Peyer's patch (tissue), 4 donors: ENCODE results near the gene EBNA1BP2. TPM values are rescaled to one million over a fixed set of nuclear protein-coding genes. Genes with fewer than 3 reads are reported as not detected.

Source experiments
- DNase-seq, 3 donors: peaks; one replicate each; pipeline ENCODE4 v3.0.0-alpha.2; 2017 to 2019
- H3K27ac ChIP-seq, 4 donors: fragments of 200-600 bp; sonication (generic); one replicate each; pipeline ENCODE4 v1.5.1; 2016 to 2019
- H3K27me3 ChIP-seq, 2 donors: fragments of 200-600 bp; sonication (generic); one replicate each; pipeline ENCODE4 v1.5.1; 2019
- H3K36me3 ChIP-seq, 3 donors: fragments of 200-600 bp; sonication (generic); one replicate each; pipeline ENCODE4 v1.5.1; 2016 to 2019
- H3K4me1 ChIP-seq, 4 donors: fragments of 200-600 bp; sonication (generic); one replicate each; pipeline ENCODE4 v1.5.1; 2016 to 2019
- H3K4me3 ChIP-seq, 4 donors: fragments of 200-600 bp; sonication (generic); 1 replicate in 3 of 4; 2 replicates in 1 of 4; pipeline ENCODE4 v1.5.1; 2016 to 2019; ENCODE audit warnings: mild to moderate bottlenecking in 1 of 4
- H3K9me3 ChIP-seq, 4 donors: fragments of 200-600 bp; sonication (generic); one replicate each; pipeline ENCODE4 v1.5.1; 2016 to 2019; ENCODE audit warnings: mild to moderate bottlenecking in 1 of 4
- POLR2A ChIP-seq, 2 donors: fragments of 450-650 bp; IDR thresholded peaks; one replicate each; pipeline ENCODE4 v1.5.1; 2017; ENCODE audit warnings: antibody characterized with exemption in 2 of 2, mild to moderate bottlenecking in 2 of 2, moderate library complexity in 2 of 2
- total RNA-seq, 4 donors: library from RNA; depleted of rRNA; stranded (reverse); fragments of >200 nt; gene quantifications; one replicate each; pipeline ENCODE4 v1.1.0, GENCODE V29; 2016
- TF ChIP-seq, protein P1 (sequence below), 6 experiments: fragments of 450-650 bp in 4 of 6; fragments of 200-600 bp in 2 of 6; sonication (generic) in 1 of 6; IDR thresholded peaks; one replicate each; pipeline ENCODE4 v1.5.1; 2017 to 2019; ENCODE audit warnings: antibody characterized with exemption in 6 of 6, mild to moderate bottlenecking in 3 of 6, moderate library complexity in 1 of 6

The EBNA1BP2 gene
- total RNA-seq, 4 donors from 2014 or later = 12.8 to 62.7 (median 23.3) TPM

DNA sequence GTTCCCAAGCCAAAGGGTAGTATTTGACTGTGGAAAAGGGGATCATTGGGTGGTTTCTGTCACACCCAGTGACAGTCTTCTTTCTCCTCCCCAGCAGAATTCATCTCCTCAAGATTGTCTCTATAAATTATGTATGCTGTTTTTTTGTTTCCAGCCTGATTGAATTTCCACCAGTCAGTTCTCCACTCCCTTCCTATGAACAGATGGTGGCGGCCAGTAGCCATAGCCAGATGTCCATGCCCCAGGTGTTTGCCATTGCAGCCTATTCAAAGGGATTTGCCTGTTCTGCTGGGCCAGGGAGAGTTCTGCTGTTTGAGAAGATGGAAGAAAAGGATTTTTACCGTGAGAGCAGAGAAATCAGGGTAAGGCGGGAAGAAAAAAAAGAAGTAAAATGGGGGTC, 12.9 kb upstream of the EBNA1BP2 start:
- TF ChIP-seq, protein P1, sequence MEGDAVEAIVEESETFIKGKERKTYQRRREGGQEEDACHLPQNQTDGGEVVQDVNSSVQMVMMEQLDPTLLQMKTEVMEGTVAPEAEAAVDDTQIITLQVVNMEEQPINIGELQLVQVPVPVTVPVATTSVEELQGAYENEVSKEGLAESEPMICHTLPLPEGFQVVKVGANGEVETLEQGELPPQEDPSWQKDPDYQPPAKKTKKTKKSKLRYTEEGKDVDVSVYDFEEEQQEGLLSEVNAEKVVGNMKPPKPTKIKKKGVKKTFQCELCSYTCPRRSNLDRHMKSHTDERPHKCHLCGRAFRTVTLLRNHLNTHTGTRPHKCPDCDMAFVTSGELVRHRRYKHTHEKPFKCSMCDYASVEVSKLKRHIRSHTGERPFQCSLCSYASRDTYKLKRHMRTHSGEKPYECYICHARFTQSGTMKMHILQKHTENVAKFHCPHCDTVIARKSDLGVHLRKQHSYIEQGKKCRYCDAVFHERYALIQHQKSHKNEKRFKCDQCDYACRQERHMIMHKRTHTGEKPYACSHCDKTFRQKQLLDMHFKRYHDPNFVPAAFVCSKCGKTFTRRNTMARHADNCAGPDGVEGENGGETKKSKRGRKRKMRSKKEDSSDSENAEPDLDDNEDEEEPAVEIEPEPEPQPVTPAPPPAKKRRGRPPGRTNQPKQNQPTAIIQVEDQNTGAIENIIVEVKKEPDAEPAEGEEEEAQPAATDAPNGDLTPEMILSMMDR (IDR thresholded peaks at IDR 0.05) = no peak
- no peak for TF ChIP-seq POLR2A (IDR thresholded peaks at IDR 0.05)
- DNase-seq = no peak
- no peak overlapping the region for H3K27ac ChIP-seq
- H3K27me3 ChIP-seq = no peaks in the 10 kb centered on the region
- no peaks in the 10 kb centered on the region for H3K36me3 ChIP-seq
- no peaks in the 10 kb centered on the region for H3K9me3 ChIP-seq
- H3K4me3 ChIP-seq = no peak overlapping the region
- H3K4me1 ChIP-seq = no peaks in the 10 kb centered on the region

DNA sequence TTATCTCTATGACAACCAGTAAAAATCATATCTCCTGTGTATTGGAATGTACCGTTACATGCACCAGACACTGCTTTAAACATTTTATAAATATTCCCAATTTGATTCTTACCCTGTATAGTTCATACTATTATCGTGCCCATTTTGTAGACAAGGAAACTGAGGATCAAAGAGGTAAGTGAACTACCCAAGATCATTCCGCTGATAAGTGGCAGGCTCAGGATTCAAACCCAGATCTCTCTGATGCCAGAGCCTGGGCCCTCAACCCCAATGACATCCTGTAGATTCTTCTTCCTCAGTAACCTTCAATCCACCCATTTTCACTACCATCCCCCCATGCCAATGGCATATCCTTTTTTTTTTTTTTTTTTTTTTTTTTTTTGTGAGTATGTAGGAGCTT, 12.3 kb upstream of the EBNA1BP2 start:
- DNase-seq = no peak
- Histone ChIP-seq H3K9me3 (no peaks in the 10 kb centered on the region), H3K4me1 (no peaks in the 10 kb centered on the region), H3K36me3 (no peaks in the 10 kb centered on the region), H3K27me3 (no peaks in the 10 kb centered on the region), H3K4me3 (no peak overlapping the region), H3K27ac (no peak overlapping the region)
- no peak for TF ChIP-seq POLR2A (IDR thresholded peaks at IDR 0.05)
- TF ChIP-seq, protein P1 (IDR thresholded peaks at IDR 0.05) = no peak

DNA sequence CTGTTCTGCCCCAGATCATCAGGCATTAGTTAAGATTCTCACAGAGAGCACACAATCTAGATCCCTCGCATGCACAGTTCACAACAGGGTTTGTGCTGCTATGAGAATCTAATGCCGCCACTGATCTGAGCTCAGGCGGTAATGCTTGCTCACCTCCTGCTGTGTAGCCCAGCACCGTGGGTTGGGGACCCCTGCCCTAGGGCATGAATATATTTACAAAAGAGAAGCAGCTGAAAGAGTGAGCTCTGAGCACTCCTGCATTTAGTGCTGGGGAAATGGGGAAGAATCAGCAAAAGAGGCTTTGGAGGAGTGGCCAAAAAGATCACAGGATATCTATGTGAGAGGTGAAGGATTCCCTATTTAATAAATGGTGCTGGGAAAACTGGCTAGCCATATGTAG, 5.6 kb upstream of the EBNA1BP2 start:
- no peak for DNase-seq
- H3K36me3 ChIP-seq = no peaks in the 10 kb centered on the region
- no peaks in the 10 kb centered on the region for H3K9me3 ChIP-seq
- H3K4me3 ChIP-seq = no peak overlapping the region
- TF ChIP-seq POLR2A (IDR thresholded peaks at IDR 0.05) = no peak
- TF ChIP-seq, protein P1 (IDR thresholded peaks at IDR 0.05) = no peak
- H3K4me1 ChIP-seq = peaks cover 0 to 2% (median 0%) of the 10 kb centered on the region in 4 donors
- H3K27ac ChIP-seq = no peak overlapping the region
- no peaks in the 10 kb centered on the region for H3K27me3 ChIP-seq

DNA sequence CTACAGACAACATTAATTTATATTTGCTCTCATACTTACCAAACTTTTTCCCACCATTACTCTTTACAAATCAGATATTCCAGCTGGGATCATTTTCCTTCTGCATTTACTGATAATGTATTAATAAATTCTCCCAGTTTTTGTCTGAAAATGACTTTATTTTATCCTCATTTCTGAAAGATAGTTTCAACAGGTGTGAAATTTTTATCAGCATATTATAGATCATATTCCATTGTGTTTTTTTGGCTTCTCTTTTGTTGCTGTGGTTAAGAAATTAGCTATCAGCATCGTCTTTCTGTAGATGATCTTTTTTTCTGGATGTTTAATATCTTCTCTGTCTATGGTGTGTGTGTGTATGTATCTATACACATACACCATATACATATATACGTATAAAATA, 2.8 kb upstream of the EBNA1BP2 start:
- Histone ChIP-seq H3K4me3 (no peak overlapping the region), H3K4me1 (peaks cover 0 to 11% (median 5%) of the 10 kb centered on the region in 4 donors), H3K27me3 (no peaks in the 10 kb centered on the region), H3K9me3 (no peaks in the 10 kb centered on the region), H3K27ac (no peak overlapping the region), H3K36me3 (peaks cover 0 to 5% (median 0%) of the 10 kb centered on the region in 3 donors)
- no peak for TF ChIP-seq POLR2A (IDR thresholded peaks at IDR 0.05)
- TF ChIP-seq, protein P1 (IDR thresholded peaks at IDR 0.05) = no peak
- DNase-seq = no peak

DNA sequence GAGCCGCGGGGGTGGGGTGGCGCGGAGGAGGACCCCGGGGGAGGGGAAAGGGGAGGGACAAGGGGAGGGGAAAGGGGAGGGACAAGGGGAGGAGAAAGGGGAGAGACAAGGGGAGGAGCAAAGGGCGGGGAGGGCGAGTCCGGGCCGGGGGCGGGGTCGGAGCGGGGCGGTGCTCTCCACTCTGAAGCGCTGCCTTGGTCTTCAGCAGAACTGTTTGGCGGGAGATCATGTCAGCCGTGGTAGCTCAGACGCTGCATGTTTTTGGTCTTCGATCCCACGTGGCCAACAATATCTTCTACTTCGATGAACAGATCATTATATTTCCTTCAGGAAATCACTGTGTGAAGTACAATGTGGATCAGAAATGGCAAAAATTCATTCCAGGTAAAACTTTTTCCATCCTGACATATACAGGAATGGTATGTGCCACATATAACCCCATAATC, 460 bp upstream of the EBNA1BP2 start:
- peak overlapping the region in 2 of 4 donors; percentile 7 to 51 for H3K27ac ChIP-seq
- H3K4me1 ChIP-seq = peaks cover 0 to 11% (median 5%) of the 10 kb centered on the region in 4 donors
- DNase-seq = peak; percentile 86 to 94 (median 91)
- TF ChIP-seq, protein P1 (IDR thresholded peaks at IDR 0.05) = no peak
- no peak for TF ChIP-seq POLR2A (IDR thresholded peaks at IDR 0.05)
- H3K9me3 ChIP-seq = no peaks in the 10 kb centered on the region
- H3K27me3 ChIP-seq = no peaks in the 10 kb centered on the region
- peak overlapping the region; percentile 64 to 95 (median 78) for H3K4me3 ChIP-seq
- H3K36me3 ChIP-seq = peaks cover 0 to 28% (median 0%) of the 10 kb centered on the region in 3 donors
